GM10266 (cell line): Measurements from ENCODE around the gene ATG14.

ENCODE experiments used
- DNase-seq: peaks from one replicate; pipeline ENCODE4 v3.0.0; 2012; ENCODE audit errors: extremely low spot score
- TF ChIP-seq, protein P1 (sequence below): IDR thresholded peaks from 2 replicates; pipeline ENCODE4 v1.5.1; 2012; ENCODE audit warnings: mild to moderate bottlenecking, low read depth; ENCODE audit not compliant: control insufficient read depth, insufficient read depth; ENCODE audit errors: missing control alignments

ATG14 gene

DNA sequence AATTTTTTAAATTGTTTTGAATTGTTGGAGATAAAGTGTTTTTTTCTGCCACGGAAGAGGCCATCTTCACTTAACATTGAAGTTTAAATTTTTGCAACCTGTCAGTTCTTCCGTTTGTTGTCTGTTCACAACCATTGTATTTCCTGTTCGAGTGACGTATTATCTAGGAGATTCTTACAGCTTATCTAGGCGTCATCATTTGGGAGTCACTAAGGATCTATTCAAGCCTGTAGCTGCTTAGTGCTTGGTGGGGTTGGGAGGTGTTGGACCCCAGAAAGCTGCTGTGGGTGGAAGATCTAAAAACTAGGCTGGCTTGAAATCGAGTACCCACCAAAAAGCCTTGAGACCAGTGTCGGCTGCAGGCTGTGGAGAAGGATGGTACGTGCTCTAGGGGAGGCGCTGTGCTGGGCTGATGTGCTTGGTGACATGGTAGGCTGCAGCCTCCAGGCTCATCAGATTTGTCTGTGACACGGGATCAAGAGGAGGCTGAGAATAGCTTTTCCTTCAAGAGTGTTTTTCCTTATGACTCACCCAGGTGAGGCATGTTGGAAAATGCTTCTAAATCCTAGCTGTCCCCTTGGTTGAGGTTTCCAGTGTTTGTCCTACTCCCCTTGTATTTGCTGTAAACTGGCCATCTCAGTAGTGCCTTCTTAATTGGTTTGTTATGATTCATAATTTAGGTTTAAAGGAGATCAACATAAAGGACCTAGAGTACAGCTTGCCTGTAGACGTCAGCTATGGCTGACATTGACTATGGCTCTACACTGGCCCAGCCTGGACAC, 57.8 kb downstream of the ATG14 start:
- no peak for DNase-seq
- TF ChIP-seq, protein P1, sequence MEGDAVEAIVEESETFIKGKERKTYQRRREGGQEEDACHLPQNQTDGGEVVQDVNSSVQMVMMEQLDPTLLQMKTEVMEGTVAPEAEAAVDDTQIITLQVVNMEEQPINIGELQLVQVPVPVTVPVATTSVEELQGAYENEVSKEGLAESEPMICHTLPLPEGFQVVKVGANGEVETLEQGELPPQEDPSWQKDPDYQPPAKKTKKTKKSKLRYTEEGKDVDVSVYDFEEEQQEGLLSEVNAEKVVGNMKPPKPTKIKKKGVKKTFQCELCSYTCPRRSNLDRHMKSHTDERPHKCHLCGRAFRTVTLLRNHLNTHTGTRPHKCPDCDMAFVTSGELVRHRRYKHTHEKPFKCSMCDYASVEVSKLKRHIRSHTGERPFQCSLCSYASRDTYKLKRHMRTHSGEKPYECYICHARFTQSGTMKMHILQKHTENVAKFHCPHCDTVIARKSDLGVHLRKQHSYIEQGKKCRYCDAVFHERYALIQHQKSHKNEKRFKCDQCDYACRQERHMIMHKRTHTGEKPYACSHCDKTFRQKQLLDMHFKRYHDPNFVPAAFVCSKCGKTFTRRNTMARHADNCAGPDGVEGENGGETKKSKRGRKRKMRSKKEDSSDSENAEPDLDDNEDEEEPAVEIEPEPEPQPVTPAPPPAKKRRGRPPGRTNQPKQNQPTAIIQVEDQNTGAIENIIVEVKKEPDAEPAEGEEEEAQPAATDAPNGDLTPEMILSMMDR, result no peak

GRCh38 chr14:55352201-55352600, 59.4 kb downstream of the ATG14 start:
- TF ChIP-seq, protein P1, result no peak
- DNase-seq, result no peak

DNA sequence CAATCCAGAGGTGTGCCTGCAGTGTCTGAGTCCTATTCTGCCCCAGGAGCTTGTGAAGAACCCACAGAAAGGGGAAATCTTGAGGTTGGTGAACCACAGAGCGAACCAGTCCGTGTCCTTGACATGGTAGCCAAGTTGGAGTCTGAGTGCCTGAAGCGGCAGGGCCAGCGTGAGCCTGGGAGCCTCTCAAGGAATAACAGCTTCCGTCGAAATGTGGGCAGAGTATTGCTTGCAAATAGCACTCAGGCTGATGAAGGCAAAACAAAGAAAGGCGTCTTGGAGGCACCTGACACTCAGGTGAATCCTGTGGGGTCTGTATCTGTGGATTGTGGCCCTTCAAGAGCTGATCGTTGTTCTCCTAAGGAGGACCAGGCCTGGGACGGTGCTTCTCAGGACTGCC, 60.5 kb downstream of the ATG14 start:
- TF ChIP-seq, protein P1, result no peak

DNA sequence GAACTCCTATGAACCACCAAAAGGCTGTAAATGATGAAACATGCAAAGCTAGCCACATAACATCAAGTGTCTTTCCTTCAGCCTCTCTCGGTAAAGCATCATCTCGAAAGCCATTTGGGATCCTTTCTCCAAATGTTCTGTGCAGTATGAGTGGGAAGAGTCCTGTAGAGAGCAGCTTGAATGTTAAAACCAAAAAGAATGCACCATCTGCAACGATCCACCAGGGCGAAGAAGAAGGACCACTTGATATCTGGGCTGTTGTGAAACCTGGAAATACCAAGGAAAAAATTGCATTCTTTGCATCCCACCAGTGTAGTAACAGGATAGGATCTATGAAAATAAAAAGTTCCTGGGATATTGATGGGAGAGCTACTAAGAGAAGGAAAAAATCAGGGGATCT, 61.2 kb downstream of the ATG14 start:
- no peak for DNase-seq
- TF ChIP-seq, protein P1, result no peak

More for the DNA sequence above, 60.5 kb downstream of the ATG14 start:
- DNase-seq, result no peak

DNA sequence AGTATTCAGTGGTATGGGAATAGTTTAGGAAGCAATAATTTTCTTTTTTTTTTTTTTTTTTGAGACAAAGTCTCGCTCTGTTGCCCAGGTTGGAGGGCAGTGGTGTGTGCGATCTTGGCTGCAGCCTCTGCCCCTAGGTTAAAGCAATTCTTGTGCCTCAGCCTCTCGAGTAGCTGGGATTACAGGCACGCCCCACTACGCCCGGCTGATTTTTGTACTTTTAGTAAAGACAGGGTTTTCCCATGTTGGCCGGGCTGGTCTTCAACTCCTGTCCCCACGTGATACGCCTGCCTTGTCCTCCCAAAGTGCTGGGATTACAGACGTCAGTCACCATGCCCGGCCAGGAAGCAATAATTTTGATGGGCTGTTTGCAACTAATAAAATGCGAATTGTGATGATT, 62.1 kb downstream of the ATG14 start:
- no peak for DNase-seq
- TF ChIP-seq, protein P1, result no peak

DNA sequence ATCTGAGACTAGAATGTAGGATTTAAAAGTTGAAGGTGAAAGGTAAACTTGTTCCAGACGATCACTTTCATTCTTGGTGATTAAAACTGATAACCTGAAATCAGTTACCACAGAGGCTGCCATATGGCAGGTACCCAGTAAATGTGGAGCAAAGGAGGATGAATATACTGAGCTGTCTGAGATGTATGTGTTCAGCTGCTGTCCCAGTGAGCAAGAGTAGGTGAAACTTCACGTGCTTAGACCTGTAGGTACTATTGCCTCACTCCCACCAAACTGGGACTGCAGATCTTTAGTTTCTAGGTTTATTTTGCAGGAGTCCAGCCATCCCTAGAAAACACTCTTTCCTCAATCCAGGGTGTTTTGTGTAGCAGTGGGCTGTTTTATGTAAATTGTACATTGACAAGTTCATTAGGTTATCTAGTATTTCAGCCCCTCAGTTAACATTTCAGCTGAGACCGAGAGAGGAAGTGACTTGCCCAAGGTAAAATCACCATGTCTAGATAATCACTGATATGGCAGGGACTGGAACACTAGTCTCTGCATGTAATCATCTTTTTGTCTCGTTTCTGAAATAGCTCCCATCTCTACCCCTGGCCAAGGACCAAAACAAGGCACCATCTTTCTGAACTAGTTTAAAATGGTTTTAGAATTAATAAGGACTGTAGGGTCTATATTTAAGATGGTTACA, 62.7 kb downstream of the ATG14 start:
- TF ChIP-seq, protein P1, result no peak
- no peak for DNase-seq

DNA sequence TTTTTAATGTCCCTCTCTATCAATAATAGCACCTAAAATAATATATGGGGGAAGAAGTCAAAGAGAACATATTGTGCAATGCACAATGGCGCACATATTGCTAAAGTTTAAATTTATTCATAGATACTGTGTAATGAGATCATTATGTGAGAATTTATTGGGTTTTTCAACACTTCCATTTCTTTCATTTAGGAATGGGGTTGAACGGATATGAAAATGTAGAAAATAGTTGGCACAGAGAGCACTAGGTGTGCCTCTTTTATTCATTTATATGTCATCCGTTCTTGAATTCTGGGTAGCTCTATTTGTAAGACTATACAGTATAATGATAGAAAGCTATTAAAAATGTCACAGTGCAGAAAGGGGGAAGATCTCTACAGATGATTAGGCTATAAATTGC, 63.9 kb downstream of the ATG14 start:
- TF ChIP-seq, protein P1, result no peak
- no peak for DNase-seq
